ENCODE results near the gene LDLRAD3.

LDLRAD3 gene

GRCh38 chr11:36139767-36140166, 195.9 kb downstream of the LDLRAD3 start:
- Histone ChIP-seq H3F3A (ENCODE audit: control insufficient read depth, insufficient read depth) (no peaks in the 10 kb centered on the region), H4K20me1 (ENCODE audit: control insufficient read depth, insufficient read depth, low read depth, low read length) (no peaks in the 10 kb centered on the region), H3K27ac (ENCODE audit: low read depth, low read length) (no peak overlapping the region), H3K79me2 (ENCODE audit: control insufficient read depth, low read length) (no peaks in the 10 kb centered on the region), H3K9me3 (ENCODE audit: control insufficient read depth, insufficient read depth, low read length) (no peaks in the 10 kb centered on the region), H3K9me2 (replicated peaks; ENCODE audit: control insufficient read depth, low read length) (no peaks in the 10 kb centered on the region), H3K4me3 (ENCODE audit: low read length) (no peak overlapping the region), H3K27me3 (ENCODE audit: control insufficient read depth, low read length) (no peaks in the 10 kb centered on the region), H3K4me1 (ENCODE audit: control insufficient read depth, low read length) (no peaks in the 10 kb centered on the region), H3K4me2 (ENCODE audit: low read length) (no peak overlapping the region), H3K36me3 (ENCODE audit: control insufficient read depth, low read length) (no peaks in the 10 kb centered on the region)
- no peak for TF ChIP-seq CTCF (IDR thresholded peaks at IDR 0.05; ENCODE audit: low read depth, low read length, poor library complexity, severe bottlenecking)

GRCh38 chr11:36141196-36141953, 197.5 kb downstream of the LDLRAD3 start:
- H3K4me2 ChIP-seq (ENCODE audit: low read length) = no peak overlapping the region
- H3K27ac ChIP-seq (ENCODE audit: low read depth, low read length) = no peak overlapping the region
- no peaks in the 10 kb centered on the region for H4K20me1 ChIP-seq (ENCODE audit: control insufficient read depth, insufficient read depth, low read depth, low read length)
- no peaks in the 10 kb centered on the region for H3K4me1 ChIP-seq (ENCODE audit: control insufficient read depth, low read length)
- no peak overlapping the region for H3K4me3 ChIP-seq (ENCODE audit: low read length)
- H3K27me3 ChIP-seq (ENCODE audit: control insufficient read depth, low read length) = no peaks in the 10 kb centered on the region
- H3K36me3 ChIP-seq (ENCODE audit: control insufficient read depth, low read length) = no peaks in the 10 kb centered on the region
- no peaks in the 10 kb centered on the region for H3K9me3 ChIP-seq (ENCODE audit: control insufficient read depth, insufficient read depth, low read length)
- no peak for TF ChIP-seq EZH2phosphoT487 (IDR thresholded peaks at IDR 0.05; ENCODE audit: borderline replicate concordance, low read length)
- TF ChIP-seq CTCF (IDR thresholded peaks at IDR 0.05; ENCODE audit: low read depth, low read length, poor library complexity, severe bottlenecking) = no peak
- no peaks in the 10 kb centered on the region for H3K79me2 ChIP-seq (ENCODE audit: control insufficient read depth, low read length)
- H3K9me2 ChIP-seq (replicated peaks; ENCODE audit: control insufficient read depth, low read length) = no peaks in the 10 kb centered on the region
- H3F3A ChIP-seq (ENCODE audit: control insufficient read depth, insufficient read depth) = no peaks in the 10 kb centered on the region

GRCh38 chr11:36141956-36142355, 198.1 kb downstream of the LDLRAD3 start:
- Histone ChIP-seq H3K27me3 (ENCODE audit: control insufficient read depth, low read length) (no peaks in the 10 kb centered on the region), H3K36me3 (ENCODE audit: control insufficient read depth, low read length) (no peaks in the 10 kb centered on the region), H3K9me3 (ENCODE audit: control insufficient read depth, insufficient read depth, low read length) (no peaks in the 10 kb centered on the region), H3K4me1 (ENCODE audit: control insufficient read depth, low read length) (no peaks in the 10 kb centered on the region), H3K9me2 (replicated peaks; ENCODE audit: control insufficient read depth, low read length) (no peaks in the 10 kb centered on the region), H3K4me3 (ENCODE audit: low read length) (no peak overlapping the region), H3K4me2 (ENCODE audit: low read length) (no peak overlapping the region), H3K27ac (ENCODE audit: low read depth, low read length) (no peak overlapping the region), H3F3A (ENCODE audit: control insufficient read depth, insufficient read depth) (no peaks in the 10 kb centered on the region), H3K79me2 (ENCODE audit: control insufficient read depth, low read length) (no peaks in the 10 kb centered on the region), H4K20me1 (ENCODE audit: control insufficient read depth, insufficient read depth, low read depth, low read length) (no peaks in the 10 kb centered on the region)
- TF ChIP-seq CTCF (IDR thresholded peaks at IDR 0.05; ENCODE audit: low read depth, low read length, poor library complexity, severe bottlenecking) (no peak), EZH2phosphoT487 (IDR thresholded peaks at IDR 0.05; ENCODE audit: borderline replicate concordance, low read length) (no peak)

Measured in DOHH2 (cell line).